Neural cell (in vitro differentiated cells): Measurements from ENCODE around the gene BST1.

Source experiments
- RAD21 ChIP-seq: fragments of 450-650 bp; conservative IDR thresholded peaks from 2 replicates; pipeline ENCODE4 v1.6.1; 2014; ENCODE audit warnings: antibody characterized with exemption, mild to moderate bottlenecking, moderate library complexity
- SMC3 ChIP-seq: fragments of 450-650 bp; conservative IDR thresholded peaks from 2 replicates; pipeline ENCODE4 v1.6.1; 2014; ENCODE audit warnings: antibody characterized with exemption, mild to moderate bottlenecking, moderate library complexity; ENCODE audit not compliant: poor library complexity

DNA sequence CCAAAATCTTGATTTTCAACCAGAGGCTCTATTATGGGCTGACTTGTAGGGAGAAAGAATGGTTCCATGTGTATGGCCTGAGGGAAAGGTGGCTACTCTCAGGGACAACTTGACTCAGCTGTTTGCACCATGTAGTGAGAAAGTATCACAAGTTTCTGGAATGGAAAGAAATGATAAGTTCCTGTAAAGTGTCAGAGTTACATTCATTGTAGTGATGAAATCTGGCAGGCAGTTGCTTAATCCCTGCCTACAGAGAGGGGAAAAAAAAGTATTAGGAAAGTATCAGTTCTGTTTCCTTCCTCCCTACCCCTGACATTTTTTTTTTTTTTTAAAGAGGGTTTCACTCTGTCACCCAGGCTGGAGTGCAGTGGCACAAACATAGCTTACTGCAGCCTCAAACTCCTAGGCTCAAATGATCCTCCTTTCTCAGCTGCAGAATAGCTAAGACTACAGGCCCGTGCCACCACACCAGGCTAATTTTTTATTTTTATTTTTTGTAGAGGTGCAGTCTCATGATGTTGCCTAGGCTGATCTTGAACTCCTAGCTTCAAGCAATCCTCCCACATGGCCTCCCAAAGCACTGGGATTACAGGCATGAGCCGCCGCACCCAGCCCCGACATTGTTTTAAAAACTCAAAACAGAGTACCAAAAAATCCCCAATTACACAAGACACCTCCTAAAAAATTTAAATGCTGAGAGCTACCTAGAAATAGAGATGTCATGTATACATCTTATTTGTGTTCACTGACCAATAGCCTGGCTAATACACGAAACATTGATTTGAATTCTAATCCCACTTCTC lies 42.9 kb upstream of the BST1 start:
- TF ChIP-seq RAD21 = no peak
- no peak for TF ChIP-seq SMC3
